ENCODE data around the gene CASP10.

The CASP10 gene

GRCh38 chr2:201263779-201264178 lies 80.8 kb downstream of the CASP10 start:
- no peak for DNase-seq

- DNase-seq = no peak
Measured at GRCh38 chr2:201264472-201265173, 81.7 kb downstream of the CASP10 start.

DNA sequence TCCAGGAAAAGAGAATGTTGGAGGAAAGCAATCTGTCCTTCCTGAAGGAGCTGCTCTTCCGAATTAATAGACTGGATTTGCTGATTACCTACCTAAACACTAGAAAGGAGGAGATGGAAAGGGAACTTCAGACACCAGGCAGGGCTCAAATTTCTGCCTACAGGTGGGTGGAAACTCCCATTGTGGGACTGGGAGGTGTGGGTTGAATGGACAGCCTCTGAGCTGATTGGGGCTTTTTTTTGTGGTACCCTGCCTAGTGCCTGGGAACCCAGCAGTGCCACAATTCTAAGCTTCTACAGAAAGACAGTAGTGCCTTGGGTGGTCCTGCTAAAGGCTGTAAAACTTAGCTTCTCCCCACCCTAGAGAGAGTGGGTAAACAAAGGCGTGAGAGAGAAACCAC lies 83.7 kb downstream of the CASP10 start:
- no peak for DNase-seq

DNA sequence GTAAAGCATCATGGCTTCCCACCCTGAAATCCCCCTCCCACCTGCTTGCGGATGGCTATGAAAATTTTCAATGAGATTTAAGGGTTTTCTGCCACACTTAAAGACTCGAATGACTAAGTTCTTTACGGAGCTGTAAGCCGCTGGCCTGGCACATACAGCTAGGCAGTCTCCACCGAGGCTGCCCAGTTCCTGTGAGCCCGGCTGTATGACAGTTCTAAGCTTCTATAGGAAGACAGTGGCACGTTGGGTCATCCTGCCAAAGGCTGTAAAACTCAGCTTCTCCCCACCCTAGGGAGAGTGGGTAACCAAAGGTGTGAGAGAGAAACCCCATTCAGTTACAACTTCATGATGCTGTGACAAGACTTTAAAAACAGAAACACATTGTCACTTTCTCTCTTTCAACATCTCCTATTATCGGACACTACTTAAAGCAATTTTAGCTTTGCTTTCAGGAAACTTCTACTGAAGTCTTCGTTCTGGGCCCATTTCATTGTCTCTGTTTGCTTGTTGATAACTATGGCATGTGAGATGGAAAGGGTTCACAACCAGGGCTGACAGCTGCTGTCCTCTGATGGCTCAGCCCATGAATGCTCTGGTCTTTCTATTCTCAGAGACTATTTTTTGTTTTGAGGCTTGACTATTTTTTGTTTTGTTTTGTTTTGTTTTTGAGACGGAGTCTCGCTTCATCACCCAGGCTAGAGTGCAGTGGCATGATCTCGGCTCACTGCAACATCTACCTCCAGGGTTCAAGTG lies 84.5 kb downstream of the CASP10 start:
- DNase-seq = no peak

DNA sequence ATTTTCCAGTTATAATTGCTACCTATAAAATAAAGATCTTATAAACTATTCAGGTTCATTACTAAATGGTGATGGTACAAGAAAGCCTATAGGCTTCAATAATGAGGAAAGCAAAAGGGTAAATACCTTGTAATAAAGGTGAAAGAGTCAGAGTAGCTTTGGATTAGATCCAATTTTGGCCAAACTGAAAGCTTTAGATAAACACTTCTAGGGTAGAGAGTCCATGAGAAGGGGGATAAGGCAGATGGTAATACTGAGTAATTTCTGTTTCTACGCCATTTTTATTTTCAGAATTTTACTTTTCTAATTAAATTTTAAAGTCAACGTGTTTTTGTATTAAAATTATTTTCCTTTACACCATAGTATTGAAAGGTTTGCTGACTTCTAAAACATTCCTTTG lies 86.8 kb downstream of the CASP10 start:
- no peak for DNase-seq

- DNase-seq = no peak
Measured at GRCh38 chr2:201270293-201271001, 87.5 kb downstream of the CASP10 start.

- DNase-seq = no peak
Measured at GRCh38 chr2:201271917-201272316, 89.0 kb downstream of the CASP10 start.

DNA sequence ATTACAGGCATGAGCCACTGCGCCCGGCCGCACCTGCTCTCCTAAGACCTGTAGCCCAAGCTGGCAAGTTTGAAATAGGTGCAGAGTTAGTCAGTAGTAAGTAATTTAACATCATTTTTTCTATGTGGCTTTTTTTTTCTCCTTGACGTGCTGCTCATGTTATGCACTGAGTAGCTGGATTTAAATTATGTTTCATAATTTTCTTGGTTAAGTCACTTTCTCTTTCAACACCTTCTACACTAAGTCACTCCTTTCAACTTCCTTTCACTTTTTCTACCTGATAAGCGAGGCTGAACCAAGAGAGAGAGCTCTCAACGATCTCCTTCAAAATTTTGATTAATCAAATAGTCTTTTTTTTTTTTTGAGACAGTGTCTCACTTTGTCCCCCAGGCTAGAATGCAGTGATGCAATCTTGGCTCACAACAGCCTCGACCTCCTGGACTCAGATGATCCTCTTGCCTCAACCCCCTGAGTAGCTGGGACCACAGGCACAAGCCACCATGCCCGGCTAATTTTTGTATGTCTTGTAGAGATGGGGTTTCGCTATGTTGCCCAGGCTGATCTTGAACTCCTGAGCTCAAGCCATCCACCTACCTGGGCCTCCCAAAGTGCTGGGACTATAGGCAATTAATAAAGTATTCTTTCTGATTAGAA lies 90.5 kb downstream of the CASP10 start:
- DNase-seq = no peak

GRCh38 chr2:201275069-201275468 lies 92.1 kb downstream of the CASP10 start:
- DNase-seq = no peak

DNA sequence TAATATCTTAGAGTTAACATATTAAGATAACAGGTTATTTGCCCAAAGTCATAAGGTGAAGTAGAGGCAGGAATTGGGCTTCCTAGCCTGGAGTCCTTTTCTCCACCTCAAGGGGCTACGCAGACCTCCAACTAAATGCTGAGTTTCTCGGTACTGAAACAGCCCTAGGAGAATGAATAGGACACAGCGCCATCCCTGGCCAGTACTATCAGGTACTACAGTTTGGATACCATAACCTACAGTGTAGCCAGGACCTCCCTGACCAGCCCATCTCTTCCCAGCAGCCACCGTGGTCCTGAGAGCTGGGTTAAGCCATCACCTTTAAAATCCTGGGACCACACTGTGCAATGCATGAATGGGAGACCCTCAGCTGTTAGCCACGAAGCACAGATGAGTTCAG lies 93.0 kb downstream of the CASP10 start:
- no peak for DNase-seq

DNA sequence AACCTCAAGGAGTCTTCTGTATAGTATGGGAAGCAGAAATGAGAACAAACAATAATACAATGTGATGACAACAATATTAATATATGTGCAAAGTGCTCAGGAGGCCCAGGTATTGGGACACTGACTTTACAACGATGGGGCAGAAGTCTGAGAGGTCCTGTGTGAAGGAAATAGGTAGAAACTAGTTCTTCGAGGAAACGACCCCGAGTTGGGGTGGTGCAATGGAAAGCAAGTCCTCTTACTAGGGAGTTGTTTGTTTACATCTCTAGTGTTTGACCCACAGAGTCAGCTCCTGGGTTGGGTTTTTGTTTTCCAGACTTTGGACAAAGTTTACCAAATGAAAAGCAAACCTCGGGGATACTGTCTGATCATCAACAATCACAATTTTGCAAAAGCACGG lies 93.6 kb downstream of the CASP10 start:
- DNase-seq = no peak

Measured in KG1 (cell line).